Panc1 (cell line): ENCODE measurements around the gene GALNT14.

Experiments
- CTCF ChIP-seq: fragments of 450-650 bp; IDR thresholded peaks from 2 replicates; pipeline ENCODE4 v1.5.1; 2017; ENCODE audit warnings: mild to moderate bottlenecking
- POLR2AphosphoS5 ChIP-seq: IDR thresholded peaks from 2 replicates; pipeline ENCODE4 v1.6.1; 2012; ENCODE audit warnings: mild to moderate bottlenecking, low read depth, low read length, moderate library complexity
- REST ChIP-seq, 2 experiments: IDR thresholded peaks; 2 replicates each; pipeline ENCODE4 v1.6.1; 2011 to 2012; ENCODE audit warnings: low read depth in 2 of 2, control low read depth in 1 of 2, low read length in 1 of 2, mild to moderate bottlenecking in 1 of 2, moderate library complexity in 1 of 2; ENCODE audit not compliant: insufficient read depth in 1 of 2

DNA sequence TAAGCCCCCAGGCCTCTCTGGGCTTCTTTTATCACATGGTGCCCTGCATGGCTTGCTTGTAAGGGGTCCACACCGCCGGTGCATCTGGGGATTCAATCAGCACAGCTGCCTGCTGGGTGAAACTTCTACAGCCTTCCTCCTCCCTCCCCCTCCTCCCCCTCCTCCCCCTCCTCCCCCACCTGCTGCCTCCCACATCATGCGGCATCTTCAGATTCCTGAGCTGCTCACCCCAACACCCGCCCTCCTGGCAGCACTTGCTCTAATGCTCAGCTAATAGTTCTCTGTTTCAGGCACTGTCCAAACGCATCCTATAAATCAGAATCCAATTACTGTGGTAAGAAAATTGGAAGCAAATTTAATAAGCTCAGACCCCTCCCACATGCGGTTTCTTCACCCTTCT lies 150.7 kb downstream of the GALNT14 start:
- TF ChIP-seq CTCF, result no peak
- TF ChIP-seq REST (IDR thresholded peaks at IDR 0.05; ENCODE audit: insufficient read depth in 1 of 2, low read depth in 2 of 2, low read length in 1 of 2), result no peak
- no peak for TF ChIP-seq POLR2AphosphoS5
